PC-9 (cell line): Measurements from ENCODE around the gene GATAD1. TPM values are rescaled to one million over a fixed set of nuclear protein-coding genes. Genes with fewer than 3 reads are reported as not detected.

Experiments
- BruUV-seq: library from RNA; stranded (reverse); fragments of 400-500 nt; replicated peaks from 2 replicates; lab custom pipeline; 2021; lab: Mats Ljungman, UMichigan
- CTCF ChIA-PET: fragments of 300-600 bp; sonication (Branson Sonifier 250); formaldehyde crosslinking; loops from one replicate; lab custom pipeline; 2022; ENCODE audit warnings: antibody characterized with exemption; lab: Charles Lee
- POLR2A ChIA-PET: fragments of 300-600 bp; sonication (Branson Sonifier 250); formaldehyde crosslinking; loops from one replicate; lab custom pipeline; 2022; ENCODE audit warnings: antibody characterized with exemption; ENCODE audit not compliant: unreplicated experiment; lab: Charles Lee
- DNase-seq, 2 experiments: peaks; one replicate each; pipeline versions ENCODE4 v3.0.0 to v3.0.0-alpha.2; 2015 to 2022; ENCODE audit warnings: mixed read lengths in 1 of 2
- H2AFZ ChIP-seq: fragments of 200-600 bp; sonication (generic); 2 replicates; pipeline ENCODE4 v1.8.1; 2017; ENCODE audit warnings: antibody characterized with exemption
- H3F3A ChIP-seq: fragments of 200-600 bp; sonication (generic); 2 replicates; pipeline ENCODE4 v1.8.1; 2017; ENCODE audit warnings: antibody characterized with exemption, mild to moderate bottlenecking, low read depth; ENCODE audit not compliant: insufficient read depth
- H3K27ac ChIP-seq: fragments of 200-600 bp; sonication (generic); 2 replicates; pipeline ENCODE4 v1.6.1; 2016; ENCODE audit warnings: mixed run types
- H3K27me3 ChIP-seq: fragments of 200-600 bp; sonication (generic); 2 replicates; pipeline ENCODE4 v1.6.1; 2016; ENCODE audit warnings: low read depth, mixed run types; ENCODE audit not compliant: insufficient read depth
- H3K36me3 ChIP-seq: fragments of 200-600 bp; sonication (generic); 2 replicates; pipeline ENCODE4 v1.6.1; 2016; ENCODE audit warnings: low read depth, mixed run types
- H3K4me1 ChIP-seq: fragments of 200-600 bp; sonication (generic); replicated peaks from 2 replicates; pipeline ENCODE4 v1.6.1; 2016; ENCODE audit warnings: mixed run types; ENCODE audit not compliant: insufficient read depth
- H3K4me2 ChIP-seq: fragments of 200-600 bp; sonication (generic); 2 replicates; pipeline ENCODE4 v1.6.1; 2017; ENCODE audit warnings: mixed run types
- H3K4me3 ChIP-seq: fragments of 200-600 bp; sonication (generic); 2 replicates; pipeline ENCODE4 v1.6.1; 2016; ENCODE audit warnings: mixed run types
- H3K79me2 ChIP-seq: fragments of 200-600 bp; sonication (generic); 2 replicates; pipeline ENCODE4 v1.6.1; 2017; ENCODE audit warnings: low read depth, mixed run types
- H3K9me2 ChIP-seq: fragments of 200-600 bp; sonication (generic); 2 replicates; pipeline ENCODE4 v1.8.1; 2017; ENCODE audit warnings: mild to moderate bottlenecking; ENCODE audit not compliant: insufficient read depth
- H3K9me3 ChIP-seq: fragments of 200-600 bp; sonication (generic); 2 replicates; pipeline ENCODE4 v1.8.1; 2016; ENCODE audit warnings: low read depth; ENCODE audit not compliant: insufficient read depth
- H4K20me1 ChIP-seq: fragments of 200-600 bp; sonication (generic); 2 replicates; pipeline ENCODE4 v1.8.1; 2017; ENCODE audit not compliant: insufficient read depth
- EZH2 ChIP-seq: fragments of 200-600 bp; sonication (generic); IDR thresholded peaks from 2 replicates; pipeline ENCODE4 v1.8.0; 2017; ENCODE audit warnings: antibody characterized with exemption, low read depth
- intact Hi-C: fragments of 100-400 bp; cut with micrococcal nuclease; formaldehyde crosslinking; loops from one replicate; pipeline ENCODE4 v1.10.0; 2022; ENCODE audit not compliant: unreplicated experiment
- total RNA-seq: library from RNA; stranded (reverse); gene quantifications from 2 replicates; pipeline ENCODE4 v1.2.3, GENCODE V29; 2021
- TF ChIP-seq, protein P1 (sequence below): fragments of 200-600 bp; sonication (generic); conservative IDR thresholded peaks from 2 replicates; pipeline ENCODE4 v1.6.1; 2017; ENCODE audit warnings: mixed run types, antibody characterized with exemption, mild to moderate bottlenecking, moderate library complexity

Gene GATAD1
- total RNA-seq, 1 experiment from 2014 or later: 39.4 TPM

DNA sequence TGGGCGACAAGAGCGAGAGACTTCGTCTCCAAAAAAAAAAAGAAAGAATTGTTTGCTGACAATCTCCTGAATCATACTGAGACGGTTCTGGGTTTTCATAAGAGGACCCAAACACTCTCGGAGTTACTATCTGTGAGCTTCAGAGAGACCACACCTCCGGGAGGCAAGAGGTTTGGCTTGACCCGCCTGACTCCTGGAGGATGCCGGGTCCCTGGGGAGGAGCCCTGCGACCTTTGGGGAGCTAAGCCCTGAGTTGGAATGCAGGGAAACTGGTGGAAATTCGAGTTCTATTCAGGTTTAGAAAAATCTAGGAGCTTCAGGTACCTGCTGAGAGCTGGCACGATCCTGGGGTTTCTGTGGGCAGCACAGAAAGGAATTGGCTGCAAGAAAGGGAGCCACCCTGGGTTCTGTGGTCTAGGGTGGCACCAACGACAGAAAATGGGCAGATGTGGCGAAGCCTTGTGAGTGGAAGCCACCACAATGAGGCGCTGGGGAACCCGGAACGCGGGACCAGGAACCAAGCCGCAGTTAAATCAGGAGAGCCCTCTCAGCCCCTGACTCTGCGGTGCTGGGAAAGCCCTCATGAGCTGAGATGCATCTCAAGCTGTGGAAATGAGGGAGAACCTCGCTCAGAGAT, 21.9 kb upstream of the GATAD1 start:
- TF ChIP-seq, protein P1, sequence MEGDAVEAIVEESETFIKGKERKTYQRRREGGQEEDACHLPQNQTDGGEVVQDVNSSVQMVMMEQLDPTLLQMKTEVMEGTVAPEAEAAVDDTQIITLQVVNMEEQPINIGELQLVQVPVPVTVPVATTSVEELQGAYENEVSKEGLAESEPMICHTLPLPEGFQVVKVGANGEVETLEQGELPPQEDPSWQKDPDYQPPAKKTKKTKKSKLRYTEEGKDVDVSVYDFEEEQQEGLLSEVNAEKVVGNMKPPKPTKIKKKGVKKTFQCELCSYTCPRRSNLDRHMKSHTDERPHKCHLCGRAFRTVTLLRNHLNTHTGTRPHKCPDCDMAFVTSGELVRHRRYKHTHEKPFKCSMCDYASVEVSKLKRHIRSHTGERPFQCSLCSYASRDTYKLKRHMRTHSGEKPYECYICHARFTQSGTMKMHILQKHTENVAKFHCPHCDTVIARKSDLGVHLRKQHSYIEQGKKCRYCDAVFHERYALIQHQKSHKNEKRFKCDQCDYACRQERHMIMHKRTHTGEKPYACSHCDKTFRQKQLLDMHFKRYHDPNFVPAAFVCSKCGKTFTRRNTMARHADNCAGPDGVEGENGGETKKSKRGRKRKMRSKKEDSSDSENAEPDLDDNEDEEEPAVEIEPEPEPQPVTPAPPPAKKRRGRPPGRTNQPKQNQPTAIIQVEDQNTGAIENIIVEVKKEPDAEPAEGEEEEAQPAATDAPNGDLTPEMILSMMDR: no peak
- TF ChIP-seq EZH2: no peak
- CTCF ChIA-PET: interaction anchor here (0.6 to 2.3 kb wide), 5 partner anchors 8 to 415 kb away, joined by 3 to 18 read pairs (median 3); partner anchors contain the start of gene GATAD1
- peak in 1 of 2 experiments; percentile 56 for DNase-seq
- no peaks in the 10 kb centered on the region for H3K9me2 ChIP-seq
- H3K4me2 ChIP-seq: peak overlapping the region; percentile 92
- no peaks in the 10 kb centered on the region for H3K79me2 ChIP-seq
- POLR2A ChIA-PET: interaction anchor here (0.6 to 1.9 kb wide), 3 partner anchors 22 to 179 kb away, joined by 3 to 9 read pairs (median 6); partner anchors contain the start of gene GATAD1
- peak overlapping the region; percentile 55; the same call in 1 of the 2 replicates for H3K4me3 ChIP-seq
- H3K27ac ChIP-seq: no peak overlapping the region
- intact Hi-C loops: loop anchor here (1.0 to 10.0 kb wide), 4 partner anchors 22 to 409 kb away; partner anchors contain the start of genes ANKIB1, CDK6, GATAD1 and KRIT1
- H3F3A ChIP-seq: no peaks in the 10 kb centered on the region
- no peaks in the 10 kb centered on the region for H3K27me3 ChIP-seq
- H2AFZ ChIP-seq: peak overlapping the region; percentile 90
- H4K20me1 ChIP-seq: no peaks in the 10 kb centered on the region
- 0 out of 2 replicates have a peak, but pooled peaks cover 5% of the 10 kb centered on the region for H3K4me1 ChIP-seq
- no TSS peak for BruUV-seq
- H3K9me3 ChIP-seq: no peaks in the 10 kb centered on the region
- no peaks in the 10 kb centered on the region for H3K36me3 ChIP-seq

- CTCF ChIA-PET: no interaction called here
- Histone ChIP-seq H2AFZ (no peak overlapping the region), H3K36me3 (no peaks in the 10 kb centered on the region), H3K27me3 (no peaks in the 10 kb centered on the region), H3K4me2 (no peak overlapping the region), H4K20me1 (no peaks in the 10 kb centered on the region), H3F3A (0 out of 2 replicates have a peak, but pooled peaks cover 1% of the 10 kb centered on the region), H3K4me1 (0 out of 2 replicates have a peak, but pooled peaks cover 5% of the 10 kb centered on the region), H3K27ac (no peak overlapping the region), H3K9me3 (no peaks in the 10 kb centered on the region), H3K9me2 (no peaks in the 10 kb centered on the region), H3K79me2 (no peaks in the 10 kb centered on the region), H3K4me3 (no peak overlapping the region)
- no peak for TF ChIP-seq EZH2
- TF ChIP-seq, protein P1: no peak
- no peak for DNase-seq
- intact Hi-C loops: loop anchor here (10.0 kb wide), 1 partner anchor 408 kb away; the partner anchor contains the start of gene CDK6
- POLR2A ChIA-PET: no interaction called here
- no TSS peak for BruUV-seq
Measured at GRCh38 chr7:92427193-92427592, 20.1 kb upstream of the GATAD1 start.

DNA sequence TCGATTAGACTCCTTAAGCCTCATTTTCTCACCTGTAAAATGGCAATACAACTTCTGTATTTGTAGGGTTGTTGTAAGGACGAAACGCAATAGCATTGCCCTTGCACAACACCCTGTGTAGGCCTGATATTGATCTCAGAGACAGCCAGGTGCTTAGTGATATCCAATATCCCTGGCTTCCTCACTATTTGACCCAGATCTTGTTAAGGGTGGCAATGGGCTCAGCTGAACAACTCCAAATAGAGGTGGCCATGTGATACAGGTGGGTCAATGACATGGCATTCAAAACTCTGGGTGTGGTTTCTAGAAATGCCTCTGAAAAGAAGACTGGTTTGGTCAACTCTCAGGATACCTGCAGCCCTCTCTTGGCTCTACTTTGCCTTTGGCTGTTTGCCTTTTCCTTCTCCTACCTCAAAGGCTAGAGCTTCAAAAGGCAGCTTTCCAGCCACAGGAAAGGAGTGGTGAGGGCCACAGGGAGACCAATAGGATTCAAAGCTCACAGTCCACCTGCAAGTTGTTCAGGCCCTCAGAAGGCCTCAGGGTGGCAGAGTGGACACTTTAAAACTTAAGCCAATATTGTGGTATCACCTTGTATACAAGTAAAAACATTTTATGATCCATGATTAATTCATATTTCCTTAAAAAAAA, 14.9 kb upstream of the GATAD1 start:
- H3K36me3 ChIP-seq: no peaks in the 10 kb centered on the region
- H3K9me3 ChIP-seq: no peaks in the 10 kb centered on the region
- no peaks in the 10 kb centered on the region for H3K27me3 ChIP-seq
- H3F3A ChIP-seq: 0 out of 2 replicates have a peak, but pooled peaks cover 3% of the 10 kb centered on the region
- H3K4me3 ChIP-seq: no peak overlapping the region
- H3K79me2 ChIP-seq: no peaks in the 10 kb centered on the region
- TF ChIP-seq, protein P1: no peak
- no peak for TF ChIP-seq EZH2
- no peak overlapping the region for H2AFZ ChIP-seq
- intact Hi-C loops: no loop called here
- peak in 1 of 2 experiments; percentile 44 for DNase-seq
- CTCF ChIA-PET: no interaction called here
- no peak overlapping the region for H3K27ac ChIP-seq
- H4K20me1 ChIP-seq: no peaks in the 10 kb centered on the region
- no peak overlapping the region for H3K4me2 ChIP-seq
- no peaks in the 10 kb centered on the region for H3K9me2 ChIP-seq
- POLR2A ChIA-PET: no interaction called here
- BruUV-seq: no TSS peak
- no peaks in the 10 kb centered on the region for H3K4me1 ChIP-seq
